ENCODE data around the gene ADIPOR2. TPM values are rescaled to one million over a fixed set of nuclear protein-coding genes. Genes with fewer than 3 reads are reported as not detected.

Gene ADIPOR2
- total RNA-seq, 1 donor from 2014 or later = 29.6 TPM

DNA sequence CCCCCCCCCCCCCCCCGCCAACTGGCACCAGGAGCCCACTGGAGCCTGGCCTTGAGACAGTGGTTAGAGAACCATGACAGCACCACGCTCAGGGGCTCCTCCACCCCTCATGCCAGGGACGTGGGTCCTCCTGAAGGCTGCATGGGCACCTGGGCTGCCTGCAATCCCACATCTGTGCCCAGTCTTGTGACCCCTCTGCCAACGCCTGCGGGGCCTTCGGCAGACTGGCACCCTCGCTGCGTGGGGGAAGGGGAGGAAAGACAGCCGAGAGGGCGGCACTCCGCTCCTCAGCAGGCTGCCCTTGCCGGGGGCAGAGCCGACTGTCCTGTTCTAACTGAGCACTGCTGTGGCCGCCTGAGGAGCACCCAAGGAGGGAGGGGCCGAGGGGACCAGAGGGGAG lies 135.5 kb downstream of the ADIPOR2 start:
- Histone ChIP-seq H3K27me3 (peaks cover 27% of the 10 kb centered on the region), H3K9ac (no peak overlapping the region), H3K27ac (no peak overlapping the region), H2AFZ (replicated peaks) (no peak overlapping the region), H4K20me1 (ENCODE audit: low read depth) (peaks cover 14% of the 10 kb centered on the region), H3K4me1 (peaks cover 13% of the 10 kb centered on the region), H3K4me3 (no peak overlapping the region), H3K36me3 (no peaks in the 10 kb centered on the region), H3K79me2 (ENCODE audit: low read depth) (no peaks in the 10 kb centered on the region), H3K9me3 (ENCODE audit: low read depth) (no peaks in the 10 kb centered on the region), H3F3A (ENCODE audit: low read depth) (no peaks in the 10 kb centered on the region), H3K4me2 (no peak overlapping the region)
- H3K4me1 Mint-ChIP-seq = peaks cover 17% of the 10 kb centered on the region
- H3K9me3 Mint-ChIP-seq = no peaks in the 10 kb centered on the region
- TF ChIP-seq EZH2phosphoT487 (IDR thresholded peaks at IDR 0.05) (no peak), EZH2 (IDR thresholded peaks at IDR 0.05) (no peak)
- TF ChIP-seq, protein P1, sequence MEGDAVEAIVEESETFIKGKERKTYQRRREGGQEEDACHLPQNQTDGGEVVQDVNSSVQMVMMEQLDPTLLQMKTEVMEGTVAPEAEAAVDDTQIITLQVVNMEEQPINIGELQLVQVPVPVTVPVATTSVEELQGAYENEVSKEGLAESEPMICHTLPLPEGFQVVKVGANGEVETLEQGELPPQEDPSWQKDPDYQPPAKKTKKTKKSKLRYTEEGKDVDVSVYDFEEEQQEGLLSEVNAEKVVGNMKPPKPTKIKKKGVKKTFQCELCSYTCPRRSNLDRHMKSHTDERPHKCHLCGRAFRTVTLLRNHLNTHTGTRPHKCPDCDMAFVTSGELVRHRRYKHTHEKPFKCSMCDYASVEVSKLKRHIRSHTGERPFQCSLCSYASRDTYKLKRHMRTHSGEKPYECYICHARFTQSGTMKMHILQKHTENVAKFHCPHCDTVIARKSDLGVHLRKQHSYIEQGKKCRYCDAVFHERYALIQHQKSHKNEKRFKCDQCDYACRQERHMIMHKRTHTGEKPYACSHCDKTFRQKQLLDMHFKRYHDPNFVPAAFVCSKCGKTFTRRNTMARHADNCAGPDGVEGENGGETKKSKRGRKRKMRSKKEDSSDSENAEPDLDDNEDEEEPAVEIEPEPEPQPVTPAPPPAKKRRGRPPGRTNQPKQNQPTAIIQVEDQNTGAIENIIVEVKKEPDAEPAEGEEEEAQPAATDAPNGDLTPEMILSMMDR (IDR thresholded peaks at IDR 0.05) = no peak
- no peak overlapping the region for H3K27ac Mint-ChIP-seq
- H3K27me3 Mint-ChIP-seq (ENCODE audit: insufficient read depth, low read depth) = peaks cover 35% of the 10 kb centered on the region
- H3K36me3 Mint-ChIP-seq = no peaks in the 10 kb centered on the region
- no peak for DNase-seq (ENCODE audit: low spot score)
- H3K4me3 Mint-ChIP-seq = no peak overlapping the region

GRCh38 chr12:1826867-1827705 lies 136.2 kb downstream of the ADIPOR2 start:
- no peak overlapping the region for H3K27ac Mint-ChIP-seq
- no peak for DNase-seq (ENCODE audit: low spot score)
- peaks cover 14% of the 10 kb centered on the region for H3K4me1 Mint-ChIP-seq
- Histone ChIP-seq H3K9ac (no peak overlapping the region), H4K20me1 (ENCODE audit: low read depth) (peaks cover 21% of the 10 kb centered on the region), H2AFZ (replicated peaks) (no peak overlapping the region), H3K9me3 (ENCODE audit: low read depth) (no peaks in the 10 kb centered on the region), H3K36me3 (no peaks in the 10 kb centered on the region), H3K79me2 (ENCODE audit: low read depth) (no peaks in the 10 kb centered on the region), H3F3A (ENCODE audit: low read depth) (no peaks in the 10 kb centered on the region), H3K27ac (no peak overlapping the region), H3K4me2 (no peak overlapping the region), H3K27me3 (peaks cover 27% of the 10 kb centered on the region), H3K4me3 (no peak overlapping the region), H3K4me1 (peaks cover 8% of the 10 kb centered on the region)
- TF ChIP-seq EZH2phosphoT487 (IDR thresholded peaks at IDR 0.05) (no peak), EZH2 (IDR thresholded peaks at IDR 0.05) (no peak)
- TF ChIP-seq, protein P1 (IDR thresholded peaks at IDR 0.05) = no peak
- H3K4me3 Mint-ChIP-seq = no peak overlapping the region
- no peaks in the 10 kb centered on the region for H3K9me3 Mint-ChIP-seq
- H3K27me3 Mint-ChIP-seq (ENCODE audit: insufficient read depth, low read depth) = peaks cover 35% of the 10 kb centered on the region
- H3K36me3 Mint-ChIP-seq = no peaks in the 10 kb centered on the region

GRCh38 chr12:1827826-1828805 lies 137.2 kb downstream of the ADIPOR2 start:
- Mint-ChIP-seq H3K9me3 (no peaks in the 10 kb centered on the region), H3K27ac (no peak overlapping the region), H3K27me3 (ENCODE audit: insufficient read depth, low read depth) (peaks cover 33% of the 10 kb centered on the region), H3K36me3 (no peaks in the 10 kb centered on the region), H3K4me1 (peaks cover 17% of the 10 kb centered on the region), H3K4me3 (no peak overlapping the region)
- DNase-seq (ENCODE audit: low spot score) = no peak
- H2AFZ ChIP-seq (replicated peaks) = no peak overlapping the region
- H3K79me2 ChIP-seq (ENCODE audit: low read depth) = no peaks in the 10 kb centered on the region
- no peak overlapping the region for H3K4me3 ChIP-seq
- TF ChIP-seq EZH2 (IDR thresholded peaks at IDR 0.05) (no peak), EZH2phosphoT487 (IDR thresholded peaks at IDR 0.05) (no peak)
- TF ChIP-seq, protein P1 (IDR thresholded peaks at IDR 0.05) = no peak
- H3K27ac ChIP-seq = no peak overlapping the region
- peaks cover 24% of the 10 kb centered on the region for H4K20me1 ChIP-seq (ENCODE audit: low read depth)
- H3K27me3 ChIP-seq = peaks cover 23% of the 10 kb centered on the region
- no peaks in the 10 kb centered on the region for H3F3A ChIP-seq (ENCODE audit: low read depth)
- no peaks in the 10 kb centered on the region for H3K9me3 ChIP-seq (ENCODE audit: low read depth)
- no peak overlapping the region for H3K9ac ChIP-seq
- H3K36me3 ChIP-seq = no peaks in the 10 kb centered on the region
- no peak overlapping the region for H3K4me2 ChIP-seq
- peaks cover 5% of the 10 kb centered on the region for H3K4me1 ChIP-seq

Measured in neural progenitor cell (in vitro differentiated cells).